Keratinocyte (primary cell): Measurements from ENCODE around the gene PIERCE2. TPM values are rescaled to one million over a fixed set of nuclear protein-coding genes. Genes with fewer than 3 reads are reported as not detected.
"Not testable (repeated sequence)": the region's sequence is repeated elsewhere in the genome, so short reads cannot be mapped to it uniquely, and the experiment has no call there.

Experiments used
- DNase-seq: peaks from one replicate; pipeline ENCODE4 v3.0.0-alpha.2; 2011; ENCODE audit warnings: low read depth, missing footprints, low spot score
- FAIRE-seq: peaks from 2 replicates; lab custom pipeline; 2011; peaks lifted over from hg19 to GRCh38; lab: Jason Lieb, UNC
- H2AFZ ChIP-seq: 2 replicates; pipeline ENCODE4 v1.6.0; 2012; ENCODE audit warnings: low read length, control low read depth, inconsistent platforms; ENCODE audit not compliant: control insufficient read depth
- H3K27ac ChIP-seq: 2 replicates; pipeline ENCODE4 v1.5.1; 2011; ENCODE audit warnings: low read length; ENCODE audit not compliant: control insufficient read depth, insufficient read depth
- H3K27me3 ChIP-seq: 3 replicates; pipeline ENCODE4 v1.6.0; 2011; ENCODE audit warnings: low read length; ENCODE audit not compliant: control insufficient read depth, insufficient read depth; ENCODE audit errors: extremely low read depth
- H3K36me3 ChIP-seq, 2 experiments: 2 replicates in 1 of 2; 3 replicates in 1 of 2; pipeline ENCODE4 v1.5.1; 2011; ENCODE audit warnings: low read length in 2 of 2, mild to moderate bottlenecking in 1 of 2; ENCODE audit not compliant: control insufficient read depth in 2 of 2, insufficient read depth in 2 of 2; ENCODE audit errors: extremely low read depth in 1 of 2
- H3K4me1 ChIP-seq: 3 replicates; pipeline ENCODE4 v1.5.1; 2011; ENCODE audit warnings: low read length; ENCODE audit not compliant: control insufficient read depth, insufficient read depth; ENCODE audit errors: extremely low read depth
- H3K4me2 ChIP-seq: 3 replicates; pipeline ENCODE4 v1.6.0; 2011; ENCODE audit warnings: low read depth, low read length; ENCODE audit not compliant: control insufficient read depth, insufficient read depth; ENCODE audit errors: extremely low read depth
- H3K4me3 ChIP-seq, 3 experiments: fragments of 200-600 bp in 1 of 3; sonication (generic) in 1 of 3; 2 replicates in 2 of 3; 3 replicates in 1 of 3; pipeline ENCODE4 v1.5.1; 2011 to 2016; ENCODE audit warnings: low read length in 3 of 3, mild to moderate bottlenecking in 3 of 3, control low read depth in 2 of 3, inconsistent platforms in 1 of 3, low read depth in 1 of 3, mixed read lengths in 1 of 3, mixed run types in 1 of 3, moderate library complexity in 1 of 3; ENCODE audit not compliant: control insufficient read depth in 2 of 3, insufficient read depth in 2 of 3; ENCODE audit errors: extremely low read depth in 1 of 3
- H3K79me2 ChIP-seq: 2 replicates; pipeline ENCODE4 v1.6.0; 2012; ENCODE audit warnings: low read length; ENCODE audit not compliant: control insufficient read depth, insufficient read depth
- H3K9ac ChIP-seq: 3 replicates; pipeline ENCODE4 v1.6.0; 2011; ENCODE audit warnings: low read length; ENCODE audit not compliant: control insufficient read depth, insufficient read depth; ENCODE audit errors: extremely low read depth
- H3K9me1 ChIP-seq: 3 replicates; pipeline ENCODE4 v1.6.0; 2011; ENCODE audit warnings: low read length; ENCODE audit not compliant: control insufficient read depth, insufficient read depth; ENCODE audit errors: extremely low read depth
- H3K9me3 ChIP-seq: 2 replicates; pipeline ENCODE4 v1.5.1; 2012; ENCODE audit warnings: low read depth, low read length; ENCODE audit not compliant: control insufficient read depth
- H4K20me1 ChIP-seq: 3 replicates; pipeline ENCODE4 v1.6.0; 2011; ENCODE audit warnings: low read length; ENCODE audit not compliant: control insufficient read depth, insufficient read depth; ENCODE audit errors: extremely low read depth
- EZH2 ChIP-seq: IDR thresholded peaks from one replicate; pipeline ENCODE4 v1.6.1; 2012; ENCODE audit warnings: inconsistent platforms, mild to moderate bottlenecking, low read length, moderate library complexity
- dilution Hi-C: fragments of 300-500 bp; cut with MboI; formaldehyde crosslinking; loops from one replicate; pipeline ENCODE4 v1.7.0; 2020; ENCODE audit warnings: low sequenced_read_pairs; ENCODE audit not compliant: extremely low pct_ligation_motif_present
- polyA plus RNA-seq, 5 experiments: library from polyadenylated mRNA; depleted of rRNA in 3 of 5; stranded (reverse) in 3 of 5; stranded (forward) in 1 of 5; unstranded in 1 of 5; fragments of >200 nt; gene quantifications; 1 replicate in 1 of 5; 2 replicates in 3 of 5; 3 replicates in 1 of 5; pipeline versions ENCODE4 v1.2.1 to v1.2.3, GENCODE V29; 2011 to 2012; ENCODE audit warnings: missing spikeins in 2 of 5, low read depth in 1 of 5, low replicate concordance in 1 of 5
- TF ChIP-seq, protein P1 (sequence below), 3 experiments: IDR thresholded peaks in 1 of 3; conservative IDR thresholded peaks in 1 of 3; optimal IDR thresholded peaks in 1 of 3; 2 replicates in 2 of 3; 3 replicates in 1 of 3; pipeline versions ENCODE3 to v1.5.1; 2011; ENCODE audit warnings: low read length in 3 of 3, mild to moderate bottlenecking in 3 of 3, moderate library complexity in 2 of 3, control low read depth in 1 of 3, inconsistent platforms in 1 of 3; ENCODE audit not compliant: insufficient read depth in 2 of 3; ENCODE audit errors: extremely low read depth in 1 of 3

Gene PIERCE2
- polyA plus RNA-seq, 1 donor (not counting 4 experiments of a cell fraction or from before 2014, with no cell fraction given): 4.3 TPM

DNA sequence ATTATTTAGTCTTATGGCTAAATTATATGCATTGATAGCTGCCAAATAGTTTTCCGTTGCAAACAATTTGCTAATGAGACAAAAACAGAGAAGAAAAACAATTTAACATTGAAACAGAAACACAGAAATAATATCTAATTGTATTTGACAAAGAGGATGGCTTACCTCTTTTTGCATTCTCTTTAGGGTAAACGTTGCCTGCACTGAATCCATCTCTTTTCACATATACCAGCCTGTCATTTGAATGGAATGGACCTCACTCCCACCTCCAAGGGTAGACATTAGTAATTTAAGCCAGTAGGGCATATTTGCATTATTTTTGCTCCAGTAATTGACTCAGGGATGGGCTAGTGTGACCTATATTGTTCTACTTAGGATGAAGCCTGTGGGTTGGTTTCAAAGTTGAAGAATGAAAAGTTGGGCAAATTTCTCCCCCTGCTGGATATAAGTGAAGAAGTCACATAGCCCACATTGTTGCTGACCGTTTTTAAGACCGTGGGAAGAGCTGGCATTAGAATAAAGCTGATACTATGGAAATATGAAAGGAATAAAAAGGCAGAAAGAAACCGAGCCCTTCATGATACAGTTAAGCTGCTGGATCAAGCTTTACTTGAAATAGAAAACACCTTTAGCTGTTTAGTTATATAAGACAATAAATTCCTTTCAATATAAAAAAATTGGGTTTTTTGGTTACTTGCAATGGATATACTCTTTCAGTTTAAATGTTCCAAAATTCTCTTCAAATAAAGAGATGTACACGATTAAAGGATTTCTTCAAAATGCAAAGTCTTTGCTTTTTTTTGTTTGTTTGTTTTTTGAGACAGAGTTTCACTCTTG, 26.9 kb downstream of the PIERCE2 start:
- dilution Hi-C loops: no loop called here
- H3K4me2 ChIP-seq: no peak overlapping the region
- no peaks in the 10 kb centered on the region for H3K79me2 ChIP-seq
- no peak overlapping the region for H3K27ac ChIP-seq
- DNase-seq (no peak), FAIRE-seq (peak; percentile 68)
- TF ChIP-seq EZH2: no peak
- TF ChIP-seq, protein P1, sequence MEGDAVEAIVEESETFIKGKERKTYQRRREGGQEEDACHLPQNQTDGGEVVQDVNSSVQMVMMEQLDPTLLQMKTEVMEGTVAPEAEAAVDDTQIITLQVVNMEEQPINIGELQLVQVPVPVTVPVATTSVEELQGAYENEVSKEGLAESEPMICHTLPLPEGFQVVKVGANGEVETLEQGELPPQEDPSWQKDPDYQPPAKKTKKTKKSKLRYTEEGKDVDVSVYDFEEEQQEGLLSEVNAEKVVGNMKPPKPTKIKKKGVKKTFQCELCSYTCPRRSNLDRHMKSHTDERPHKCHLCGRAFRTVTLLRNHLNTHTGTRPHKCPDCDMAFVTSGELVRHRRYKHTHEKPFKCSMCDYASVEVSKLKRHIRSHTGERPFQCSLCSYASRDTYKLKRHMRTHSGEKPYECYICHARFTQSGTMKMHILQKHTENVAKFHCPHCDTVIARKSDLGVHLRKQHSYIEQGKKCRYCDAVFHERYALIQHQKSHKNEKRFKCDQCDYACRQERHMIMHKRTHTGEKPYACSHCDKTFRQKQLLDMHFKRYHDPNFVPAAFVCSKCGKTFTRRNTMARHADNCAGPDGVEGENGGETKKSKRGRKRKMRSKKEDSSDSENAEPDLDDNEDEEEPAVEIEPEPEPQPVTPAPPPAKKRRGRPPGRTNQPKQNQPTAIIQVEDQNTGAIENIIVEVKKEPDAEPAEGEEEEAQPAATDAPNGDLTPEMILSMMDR (optimal IDR thresholded peaks at IDR 0.05 in 1 of 3, IDR thresholded peaks at IDR 0.05 in 1 of 3, conservative IDR thresholded peaks at IDR 0.05 in 1 of 3; ENCODE audit: extremely low read depth in 1 of 3, insufficient read depth in 2 of 3, low read length in 3 of 3): peak; percentile 44 to 59 (median 54)
- H4K20me1 ChIP-seq: no peaks in the 10 kb centered on the region
- no peaks in the 10 kb centered on the region for H3K4me1 ChIP-seq
- H3K9me3 ChIP-seq: no peaks in the 10 kb centered on the region
- H2AFZ ChIP-seq: no peak overlapping the region
- no peak overlapping the region for H3K4me3 ChIP-seq
- H3K27me3 ChIP-seq: no peaks in the 10 kb centered on the region
- H3K36me3 ChIP-seq: no peaks in the 10 kb centered on the region
- H3K9me1 ChIP-seq: no peaks in the 10 kb centered on the region
- H3K9ac ChIP-seq: no peak overlapping the region

DNA sequence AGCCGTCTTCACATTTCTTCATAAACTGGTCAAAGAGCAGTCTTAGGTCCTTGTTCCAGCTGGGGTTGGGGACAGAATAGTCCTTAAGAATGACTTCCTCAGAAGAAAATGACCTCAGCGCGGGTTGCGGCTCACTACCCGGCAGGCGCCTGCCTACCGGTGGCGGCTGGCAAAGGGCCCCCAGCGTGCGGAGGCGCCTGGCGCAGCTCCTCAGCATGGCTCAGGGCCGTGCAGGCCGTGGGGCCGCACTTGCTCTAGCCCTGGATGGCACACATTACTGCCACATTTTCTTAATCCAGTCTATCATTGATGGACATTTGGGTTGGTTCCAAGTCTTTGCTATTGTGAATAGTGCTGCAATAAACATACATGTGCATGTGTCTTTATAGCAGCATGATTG, 34.8 kb downstream of the PIERCE2 start:
- H2AFZ ChIP-seq, FAIRE-seq, H3K9me1 ChIP-seq, H4K20me1 ChIP-seq, H3K4me3 ChIP-seq, H3K36me3 ChIP-seq, H3K4me1 ChIP-seq, H3K27ac ChIP-seq, H3K4me2 ChIP-seq, H3K27me3 ChIP-seq, H3K9ac ChIP-seq, DNase-seq, H3K79me2 ChIP-seq, H3K9me3 ChIP-seq, dilution Hi-C loops: not testable (repeated sequence)

DNA sequence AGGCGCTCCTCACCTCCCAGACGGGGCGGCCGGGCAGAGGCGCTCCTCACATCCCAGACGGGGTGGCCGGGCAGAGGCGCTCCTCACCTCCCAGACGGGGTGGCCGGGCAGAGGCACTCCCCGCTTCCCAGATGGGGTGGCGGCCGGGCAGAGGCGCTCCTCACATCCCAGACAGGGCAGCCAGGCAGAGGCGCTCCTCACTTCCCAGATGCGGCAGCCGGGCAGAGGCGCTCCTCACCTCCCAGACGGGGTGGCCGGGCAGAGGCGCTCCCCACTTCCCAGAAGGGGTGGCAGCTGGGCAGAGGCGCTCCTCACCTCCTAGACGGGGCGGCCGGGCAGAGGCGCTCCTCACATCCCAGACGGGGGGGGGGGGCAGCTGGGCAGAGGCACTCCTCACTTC, 37.6 kb downstream of the PIERCE2 start:
- FAIRE-seq, H3K9ac ChIP-seq, H3K4me3 ChIP-seq, H3K4me2 ChIP-seq, H3K9me1 ChIP-seq, DNase-seq, H3K79me2 ChIP-seq, H3K36me3 ChIP-seq, H4K20me1 ChIP-seq, H3K27me3 ChIP-seq, H2AFZ ChIP-seq, dilution Hi-C loops, H3K4me1 ChIP-seq, H3K27ac ChIP-seq, H3K9me3 ChIP-seq: not testable (repeated sequence)

DNA sequence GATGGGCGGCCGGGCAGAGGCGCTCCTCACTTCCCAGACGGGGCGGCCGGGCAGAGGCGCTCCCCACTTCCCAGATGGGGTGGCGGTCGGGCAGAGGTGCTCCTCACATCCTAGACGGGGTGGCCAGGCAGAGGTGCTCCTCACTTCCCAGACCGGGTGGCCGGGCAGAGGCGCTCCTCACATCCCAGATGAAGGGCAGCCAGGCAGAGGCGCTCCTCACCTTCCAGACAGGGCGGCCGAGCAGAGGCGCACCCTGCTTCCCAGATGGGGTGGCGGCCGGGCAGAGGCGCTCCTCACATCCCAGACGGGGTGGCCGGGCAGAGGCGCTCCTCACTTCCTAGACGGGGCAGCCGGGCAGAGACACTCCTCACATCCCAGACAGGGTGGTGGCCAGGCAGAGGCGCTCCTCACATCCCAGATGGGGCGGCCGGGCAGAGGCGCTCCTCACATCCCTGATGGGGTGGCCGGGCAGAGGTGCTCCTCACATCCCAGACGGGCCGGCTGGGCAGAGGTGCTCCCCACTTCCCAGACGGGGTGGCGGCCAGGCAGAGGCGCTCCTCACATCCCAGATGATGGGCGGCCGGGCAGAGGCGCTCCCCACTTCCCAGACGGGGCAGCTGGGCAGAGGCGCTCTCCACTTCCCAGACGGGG, 38.2 kb downstream of the PIERCE2 start:
- H3K36me3 ChIP-seq, H3K9me1 ChIP-seq, H3K4me2 ChIP-seq, H4K20me1 ChIP-seq, H3K27ac ChIP-seq, H3K9me3 ChIP-seq, H3K4me3 ChIP-seq, dilution Hi-C loops, FAIRE-seq, H3K79me2 ChIP-seq, H3K27me3 ChIP-seq, H3K9ac ChIP-seq, H2AFZ ChIP-seq, DNase-seq, H3K4me1 ChIP-seq: not testable (repeated sequence)
